Globus pallidus (tissue), 1 donor: ENCODE measurements around the gene ZNF567.

Source experiments
- DNase-seq: peaks from one replicate; pipeline ENCODE4 v3.0.0-alpha.2; 2015; ENCODE audit warnings: low spot score

ZNF567 gene

DNA sequence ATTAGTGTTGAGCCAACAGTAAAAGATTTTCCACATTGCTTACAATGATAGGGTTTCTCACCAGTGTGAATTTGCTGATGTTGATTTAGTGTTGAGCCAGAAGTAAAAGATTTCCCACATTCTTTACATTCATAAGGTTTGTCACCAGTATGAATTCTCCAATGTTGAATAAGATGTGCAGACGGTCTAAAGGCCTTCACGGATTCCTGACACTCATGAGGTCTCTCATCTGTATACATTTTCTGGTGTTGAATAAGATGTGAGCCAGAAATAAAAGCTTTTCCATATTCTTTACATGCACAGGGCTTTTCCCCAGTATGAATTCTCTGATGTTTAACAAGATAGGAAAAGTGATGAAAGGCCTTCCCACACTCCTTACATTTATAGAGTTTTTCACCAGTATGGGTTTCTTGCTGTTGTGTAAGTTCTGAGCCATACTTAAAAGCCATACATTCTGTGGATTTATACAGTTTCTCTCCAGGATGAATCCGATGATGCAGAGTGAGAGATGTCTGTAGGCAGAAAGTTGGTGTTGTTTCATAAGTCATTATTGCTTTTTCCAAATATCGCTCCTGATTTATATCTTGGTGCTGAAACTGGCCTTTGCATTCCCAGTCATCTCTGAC, 62.8 kb downstream of the ZNF567 start:
- DNase-seq = no peak
